Fibroblast of gingiva (primary cell): ENCODE measurements around the gene IGSF5.

Source experiments
- DNase-seq: peaks from one replicate; pipeline ENCODE4 v3.0.0-alpha.2; 2011; ENCODE audit warnings: low read depth

IGSF5 gene

DNA sequence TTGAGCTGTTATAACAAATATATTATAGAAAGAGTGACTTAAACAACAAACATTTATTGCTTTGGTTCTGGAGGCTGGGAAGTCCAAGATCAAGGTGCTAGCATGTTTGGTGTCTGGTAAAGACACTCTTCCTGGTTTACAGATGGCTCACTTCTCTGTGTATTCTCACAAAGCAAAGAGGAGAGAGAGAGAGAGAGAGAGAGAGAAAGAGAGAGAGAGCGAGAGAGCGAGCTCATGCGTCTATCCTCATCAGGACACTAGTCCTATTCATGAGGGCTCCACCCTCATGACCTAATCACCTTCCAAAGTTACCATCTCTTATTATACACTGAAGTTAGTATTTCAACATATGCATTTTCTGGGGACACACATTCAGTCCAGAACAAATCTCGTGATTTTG is 89.6 kb downstream of the IGSF5 start:
- DNase-seq = no peak

DNA sequence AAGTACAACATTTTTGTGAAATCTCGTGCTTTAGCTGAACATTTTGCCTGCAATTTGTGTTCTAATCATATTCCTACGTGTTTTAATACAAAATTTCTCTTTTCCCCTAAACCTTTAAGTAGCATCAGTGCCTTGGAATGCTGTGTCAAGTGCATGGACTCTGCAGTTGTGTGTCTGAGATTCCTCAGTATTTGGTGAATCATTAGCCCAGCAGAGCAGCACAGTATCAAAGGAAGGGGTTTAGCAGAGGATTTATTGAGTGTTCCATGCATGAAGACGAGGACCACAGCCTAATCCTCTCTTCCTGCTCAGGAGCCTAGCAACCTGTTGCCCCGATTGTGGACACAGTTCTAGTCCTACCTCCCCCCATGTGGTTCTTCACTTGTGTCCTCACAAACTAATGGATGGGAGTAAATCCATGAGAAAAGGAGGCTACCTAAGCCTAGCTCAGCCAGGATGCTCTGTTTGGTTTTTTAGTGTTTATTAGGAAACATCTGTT is 92.9 kb downstream of the IGSF5 start:
- DNase-seq = no peak

DNA sequence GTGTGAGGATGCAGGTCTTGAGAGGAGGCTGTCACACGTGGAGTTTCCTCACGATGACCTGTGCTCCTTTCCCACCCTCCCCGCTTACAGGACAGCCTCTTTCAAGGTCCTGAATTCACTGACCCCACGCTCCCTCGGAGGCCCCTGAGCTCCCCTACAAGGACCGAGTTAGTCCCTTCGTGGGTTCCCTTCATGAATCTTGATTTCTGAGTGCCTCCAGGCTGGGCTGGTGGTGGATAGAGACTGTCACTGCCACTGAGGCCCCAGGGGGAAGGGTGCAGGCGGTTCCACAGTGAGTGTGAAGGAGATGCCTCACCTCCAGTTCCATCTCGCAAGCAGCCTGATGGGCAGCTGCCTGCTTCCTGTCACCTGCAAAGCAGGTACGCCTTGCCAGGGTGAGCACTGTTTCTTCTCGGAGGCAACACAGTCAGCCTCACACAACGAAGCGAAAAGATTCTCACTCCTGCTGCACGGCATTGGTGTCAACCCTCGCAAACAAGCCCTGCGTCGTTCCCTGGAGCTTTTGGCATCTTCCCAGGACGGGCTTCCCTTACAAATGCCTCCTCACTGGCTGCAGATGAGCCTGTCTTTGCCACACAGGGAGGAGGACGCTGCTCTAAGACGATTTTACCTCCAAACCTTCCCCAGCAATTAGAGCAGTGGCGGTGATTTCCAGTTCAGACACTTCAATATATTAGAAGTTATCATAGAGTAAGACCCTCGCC is 95.6 kb downstream of the IGSF5 start:
- DNase-seq = no peak

DNA sequence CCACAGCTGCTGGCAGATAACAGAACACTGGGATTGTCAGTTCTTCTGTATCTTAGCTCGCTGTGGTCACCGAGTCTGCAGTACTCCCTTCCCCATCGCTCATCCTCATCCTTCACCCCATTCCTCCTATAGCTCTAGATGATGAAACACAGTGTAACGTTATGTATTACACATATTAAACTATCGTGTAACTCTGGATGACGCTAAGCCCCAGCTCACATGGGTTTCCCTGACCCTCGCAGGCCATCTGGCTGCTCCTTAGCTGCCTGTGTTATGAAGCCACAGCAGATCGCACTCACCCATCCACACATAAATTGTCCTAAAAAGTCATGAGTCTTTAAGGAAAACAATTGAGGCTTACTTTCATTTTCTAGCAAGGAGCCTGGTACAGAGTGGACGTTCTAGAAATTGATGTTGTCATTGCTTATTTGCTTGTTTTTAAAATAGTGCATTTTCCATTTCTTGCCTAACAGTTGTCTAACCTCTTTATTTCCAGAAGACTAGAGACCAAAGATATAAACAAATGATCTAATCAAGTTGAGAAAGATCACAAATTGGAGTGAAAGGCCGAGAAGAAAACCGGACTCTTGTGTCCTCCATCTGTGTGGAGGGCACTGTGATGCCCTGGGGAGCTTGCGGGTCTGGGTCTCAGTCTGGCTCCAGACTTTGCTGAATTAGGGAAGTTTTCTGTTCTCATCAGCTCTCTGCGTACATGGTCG is 97.9 kb downstream of the IGSF5 start:
- no peak for DNase-seq

DNA sequence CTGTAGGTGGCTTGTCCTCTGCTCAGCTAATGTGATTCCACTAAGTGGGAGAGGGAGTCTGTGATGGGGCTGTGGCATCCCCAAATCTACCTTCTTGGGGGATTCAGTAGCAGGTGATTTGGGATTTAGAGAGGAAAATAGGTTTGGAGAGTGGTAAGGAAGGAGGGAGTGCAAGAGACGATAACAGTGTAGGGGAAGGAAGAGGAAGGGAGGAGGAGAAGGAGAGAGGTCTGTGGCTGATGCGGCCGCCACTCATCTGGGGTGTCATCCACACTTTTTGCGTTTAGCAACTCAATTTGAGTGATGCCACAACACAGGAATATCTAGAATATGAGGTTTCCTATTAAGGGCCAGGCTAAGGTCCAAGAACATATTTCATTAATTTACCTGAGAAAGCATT is 98.5 kb downstream of the IGSF5 start:
- DNase-seq = no peak

DNA sequence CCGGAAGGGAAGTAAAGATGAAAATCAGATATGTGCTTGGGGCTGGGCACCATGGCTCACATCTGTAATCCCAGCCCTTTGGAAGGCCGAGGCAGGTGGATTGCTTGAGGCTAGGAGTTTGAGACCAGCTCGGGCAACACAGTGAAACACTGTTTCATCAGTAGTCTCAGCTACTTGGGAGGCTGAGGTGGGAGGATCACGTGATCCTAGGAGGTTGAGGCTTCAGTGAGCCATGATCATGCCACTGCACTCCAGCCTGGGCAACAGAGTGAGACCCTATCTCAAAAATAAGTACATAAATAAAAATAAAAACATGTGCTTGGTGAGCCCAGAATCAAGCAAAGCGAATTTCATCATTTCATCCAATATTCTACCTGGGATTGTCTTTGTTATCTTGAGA is 98.9 kb downstream of the IGSF5 start:
- DNase-seq = no peak

DNA sequence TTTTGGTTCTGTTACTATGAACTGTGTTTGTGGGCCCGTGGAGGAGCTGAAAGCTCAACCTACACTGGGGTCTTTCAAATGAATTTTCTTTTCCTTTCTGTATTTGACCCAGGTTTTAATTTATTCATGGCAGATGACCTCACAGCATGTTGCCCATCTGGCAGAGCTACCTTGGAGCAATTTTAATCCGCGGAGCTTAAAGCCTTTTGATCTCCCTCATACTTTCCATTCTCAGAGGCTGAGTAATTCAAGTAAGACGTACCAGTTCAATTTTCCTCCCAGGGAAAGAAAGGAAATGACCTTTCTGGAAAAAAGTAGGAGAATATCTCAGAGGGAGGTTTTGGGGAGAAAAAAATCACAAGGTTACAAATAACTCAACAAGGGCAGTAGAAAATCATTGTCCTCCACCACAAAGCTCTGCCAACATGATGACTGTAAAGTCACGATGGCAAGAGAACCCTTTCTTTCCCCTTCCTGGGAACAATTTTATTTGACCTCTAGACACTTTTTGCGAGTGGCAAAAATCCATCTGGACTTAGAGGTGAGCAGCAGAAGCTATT is 100.7 kb downstream of the IGSF5 start:
- DNase-seq = no peak

DNA sequence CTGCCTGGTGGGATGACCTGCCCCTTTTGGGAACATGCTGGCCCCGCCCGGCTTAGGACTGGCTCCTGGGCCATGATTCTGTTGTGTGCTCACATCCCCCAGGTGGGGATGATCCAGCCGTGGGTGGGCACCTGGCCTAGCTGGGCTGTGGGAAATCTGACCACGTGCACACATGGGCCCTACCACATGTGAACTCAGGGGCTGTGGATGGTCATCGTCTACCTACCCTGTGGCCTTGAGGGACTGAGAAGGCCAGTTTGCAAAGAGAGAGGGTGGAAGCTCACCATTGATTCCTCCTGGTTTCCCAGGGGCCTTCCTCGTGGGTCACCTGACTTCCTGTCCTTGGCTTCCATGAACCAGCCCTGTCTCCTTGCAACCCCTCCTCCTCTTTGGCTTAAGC is 102.9 kb downstream of the IGSF5 start:
- DNase-seq = no peak

DNA sequence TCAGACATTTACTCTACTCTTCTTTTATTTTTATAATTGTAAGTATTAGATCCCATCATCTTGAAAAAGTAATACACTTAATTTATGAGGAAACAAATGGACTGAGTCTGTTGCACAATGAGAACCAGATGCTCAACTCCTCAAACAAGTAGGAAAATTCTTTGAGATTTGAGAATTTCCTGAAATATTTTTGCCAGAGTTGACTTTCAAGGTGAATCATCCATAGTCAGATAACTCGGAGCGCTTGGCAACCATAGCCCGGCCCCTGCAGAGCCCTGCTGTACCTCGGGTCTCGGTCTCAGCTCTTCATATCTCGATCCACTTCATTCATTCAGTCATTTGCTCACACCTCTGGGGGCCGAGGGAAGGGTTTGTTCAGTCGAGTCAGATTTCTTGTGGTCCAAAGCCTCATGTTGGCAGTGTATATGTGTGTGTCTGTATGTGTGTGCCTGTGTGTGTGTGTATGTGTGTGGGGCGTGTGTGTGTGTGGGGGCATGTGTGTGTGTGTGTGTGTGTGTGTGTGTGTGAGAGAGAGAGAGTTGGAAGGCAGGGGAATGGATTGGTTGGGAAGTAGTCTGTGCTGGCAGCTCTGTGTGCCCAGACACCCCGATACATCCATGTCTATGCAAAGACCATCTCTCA is 104.2 kb downstream of the IGSF5 start:
- DNase-seq = no peak

DNA sequence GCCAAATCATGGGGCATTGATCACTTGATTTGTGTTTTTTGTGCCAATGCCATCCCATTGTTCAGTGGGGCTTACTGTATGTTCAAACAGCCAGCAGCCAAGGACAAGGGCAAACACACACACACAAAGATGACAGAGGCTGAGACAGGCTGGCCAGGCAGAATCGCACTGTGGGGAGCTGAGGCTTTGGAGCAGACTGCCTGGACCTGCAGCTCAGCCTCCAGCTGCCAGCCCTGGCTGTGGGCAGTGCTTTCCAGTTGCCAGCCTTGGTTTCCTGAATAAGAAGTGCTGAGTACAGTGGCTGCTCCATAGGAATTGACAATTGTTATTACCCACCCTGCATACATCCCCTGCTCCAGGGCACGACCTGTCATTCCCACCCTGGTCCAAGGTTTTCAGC is 105.3 kb downstream of the IGSF5 start:
- DNase-seq = no peak

DNA sequence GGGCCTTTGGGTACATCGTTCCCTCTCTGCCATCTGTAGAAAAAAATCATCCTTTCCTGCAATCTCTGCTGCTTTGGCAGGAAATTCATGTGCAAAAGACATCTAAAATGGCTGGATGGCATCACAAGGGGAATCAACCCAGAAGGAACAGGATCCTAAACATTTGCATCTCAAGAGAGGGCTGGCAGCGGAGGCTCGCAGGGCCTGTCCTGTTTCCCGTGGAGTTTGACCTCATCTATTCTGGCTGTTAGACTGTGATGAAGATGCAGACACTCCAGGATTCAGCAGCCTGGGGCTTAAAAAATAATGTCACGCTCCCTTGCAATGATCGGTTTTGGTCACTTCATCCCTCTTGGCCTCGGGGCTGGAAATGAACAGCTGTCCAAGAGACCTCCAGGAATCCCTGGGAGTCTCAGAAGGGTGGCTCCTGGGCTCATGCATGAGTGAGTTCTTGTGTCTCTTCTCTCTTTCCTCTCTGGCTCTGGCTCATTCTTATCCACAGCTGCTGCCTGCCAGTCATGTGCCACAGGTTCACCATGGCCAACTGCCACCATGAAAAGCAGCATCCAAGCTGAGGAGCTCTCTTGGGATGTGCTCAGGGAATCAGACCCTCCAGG is 106.1 kb downstream of the IGSF5 start:
- DNase-seq = no peak
